Peyer's patch (tissue), 4 donors: ENCODE results near the gene FUT7.

Experiments used
- CTCF ChIP-seq, 6 experiments: fragments of 450-650 bp in 4 of 6; fragments of 200-600 bp in 2 of 6; sonication (generic) in 1 of 6; IDR thresholded peaks; one replicate each; pipeline ENCODE4 v1.5.1; 2017 to 2019; ENCODE audit warnings: antibody characterized with exemption in 6 of 6, mild to moderate bottlenecking in 3 of 6, moderate library complexity in 1 of 6
- POLR2A ChIP-seq, 2 donors: fragments of 450-650 bp; IDR thresholded peaks; one replicate each; pipeline ENCODE4 v1.5.1; 2017; ENCODE audit warnings: antibody characterized with exemption in 2 of 2, mild to moderate bottlenecking in 2 of 2, moderate library complexity in 2 of 2

- TF ChIP-seq CTCF (IDR thresholded peaks at IDR 0.05) (no peak), POLR2A (IDR thresholded peaks at IDR 0.05) (no peak)
Observed at GRCh38 chr9:137018761-137019559, 12.9 kb downstream of the FUT7 start.
